SK-N-MC (cell line): ENCODE measurements around the gene TYK2.

Experiments used
- EZH2 ChIP-seq: fragments of 200-600 bp; sonication (generic); IDR thresholded peaks from one replicate; pipeline ENCODE4 v1.6.1; 2017; ENCODE audit warnings: antibody characterized with exemption
- FOXP2 ChIP-seq: optimal IDR thresholded peaks from 2 replicates; pipeline ENCODE3; 2011; ENCODE audit warnings: mild to moderate bottlenecking, moderate library complexity; ENCODE audit not compliant: insufficient read depth; ENCODE audit errors: extremely low read length, control extremely low read depth
- POLR2AphosphoS5 ChIP-seq: IDR thresholded peaks from 2 replicates; pipeline ENCODE4 v1.6.1; 2012; ENCODE audit warnings: mild to moderate bottlenecking, low read depth, low read length, borderline replicate concordance

DNA sequence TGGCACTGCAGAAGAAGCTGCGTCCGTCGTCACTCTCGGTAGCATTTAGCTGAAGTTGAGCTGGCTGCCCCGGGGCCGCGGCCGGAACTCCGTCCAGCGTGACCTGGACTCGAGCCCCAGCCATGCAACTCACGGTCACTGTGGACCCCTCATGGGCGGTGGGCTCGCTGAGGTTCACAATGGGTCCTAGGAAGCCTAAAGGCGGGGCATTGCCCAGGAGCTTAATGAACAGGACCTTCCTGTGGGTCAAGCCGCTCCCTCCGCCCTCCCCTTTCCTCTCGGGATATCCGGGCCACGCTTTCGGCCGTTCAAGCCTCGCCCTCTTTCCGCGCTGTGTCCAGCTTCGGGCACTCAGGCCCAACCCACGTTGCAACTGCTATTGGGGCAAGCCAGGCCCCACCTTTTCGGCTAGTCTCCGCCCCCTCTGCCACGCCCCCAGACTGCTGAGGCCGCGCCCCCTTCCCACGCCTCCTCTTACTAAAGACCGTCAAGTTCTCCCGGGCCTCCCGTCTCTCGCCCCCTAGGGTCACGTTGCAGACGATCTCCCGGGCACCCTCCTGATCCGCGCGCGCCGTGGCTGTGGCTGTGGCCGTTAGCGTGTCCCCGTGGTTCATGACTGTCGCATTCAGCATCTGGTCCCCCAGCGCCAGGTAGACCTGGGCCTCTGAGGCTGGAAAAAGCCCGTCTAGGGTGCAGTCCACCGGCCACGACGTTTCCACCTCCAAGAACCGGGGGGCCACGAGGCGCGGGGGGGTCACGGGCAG is 45.6 kb downstream of the TYK2 start:
- peak; percentile 30; the same call in 1 of the 2 replicates for TF ChIP-seq POLR2AphosphoS5
- TF ChIP-seq EZH2 = no peak
- no peak for TF ChIP-seq FOXP2
